Measurements from ENCODE around the gene TECPR1.
A peak's percentile ranks its signal among the peaks of the same experiment; 100 is the strongest.

Gene TECPR1

GRCh38 chr7:98189559-98189958, 62.5 kb downstream of the TECPR1 start:
- no peak for DNase-seq (ENCODE audit: low read depth)

- no peak for DNase-seq (ENCODE audit: low read depth)
Measured at GRCh38 chr7:98187138-98187502, 64.9 kb downstream of the TECPR1 start.

- DNase-seq (ENCODE audit: low read depth): no peak
Measured at GRCh38 chr7:98186452-98187137, 65.4 kb downstream of the TECPR1 start.

- no peak for DNase-seq (ENCODE audit: low read depth)
Measured at GRCh38 chr7:98185101-98185500, 66.9 kb downstream of the TECPR1 start.

GRCh38 chr7:98180751-98181150, 71.3 kb downstream of the TECPR1 start:
- DNase-seq (ENCODE audit: low read depth): no peak

- no peak for DNase-seq (ENCODE audit: low read depth)
Measured at GRCh38 chr7:98178762-98179490, 73.1 kb downstream of the TECPR1 start.

GRCh38 chr7:98178321-98178720, 73.7 kb downstream of the TECPR1 start:
- DNase-seq (ENCODE audit: low read depth): no peak

GRCh38 chr7:98177553-98177952, 74.5 kb downstream of the TECPR1 start:
- no peak for DNase-seq (ENCODE audit: low read depth)

GRCh38 chr7:98175260-98175940, 76.6 kb downstream of the TECPR1 start:
- DNase-seq (ENCODE audit: low read depth): no peak

GRCh38 chr7:98174334-98175259, 77.4 kb downstream of the TECPR1 start:
- DNase-seq (ENCODE audit: low read depth): no peak

GRCh38 chr7:98171449-98171848, 80.6 kb downstream of the TECPR1 start:
- no peak for DNase-seq (ENCODE audit: low read depth)

GRCh38 chr7:98170966-98171365, 81.1 kb downstream of the TECPR1 start:
- no peak for DNase-seq (ENCODE audit: low read depth)

- DNase-seq (ENCODE audit: low read depth): no peak
Measured at GRCh38 chr7:98168904-98169621, 83.0 kb downstream of the TECPR1 start.

DNA sequence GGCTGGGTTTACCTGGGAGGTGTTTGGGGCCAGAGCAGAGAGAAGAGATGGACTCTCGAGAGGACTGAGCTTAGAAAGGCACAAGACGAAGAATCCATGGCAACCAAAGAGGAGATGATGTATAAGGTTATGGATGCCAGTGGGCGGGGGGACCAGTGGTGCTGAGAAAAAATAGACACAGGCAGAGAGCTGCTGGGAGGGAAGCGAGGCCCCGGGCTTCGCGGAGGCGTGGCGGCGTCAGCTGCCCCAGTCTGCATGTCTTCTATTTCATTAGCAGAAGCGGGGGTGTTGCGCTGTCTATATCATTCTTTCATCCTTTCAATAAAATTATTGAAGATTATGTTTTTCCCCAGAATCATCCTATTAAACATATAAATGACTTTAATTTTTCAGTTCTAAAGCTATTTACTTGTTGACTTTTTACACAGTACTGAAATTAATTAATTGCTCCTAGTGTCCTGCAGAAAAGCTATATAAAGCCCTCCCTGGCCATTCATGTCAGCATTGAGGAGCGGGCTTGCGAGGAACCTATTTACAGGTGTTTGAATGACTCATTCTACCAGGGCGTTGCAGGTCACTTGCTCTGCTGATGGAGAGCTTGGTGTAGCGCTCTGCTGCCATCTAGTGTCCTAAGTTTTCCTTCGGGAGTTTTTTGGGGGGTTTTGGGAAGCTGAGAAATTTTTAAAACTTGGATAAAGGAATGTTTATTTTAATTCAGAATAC, 83.7 kb downstream of the TECPR1 start:
- peak; percentile 40 for DNase-seq (ENCODE audit: low read depth)

DNA sequence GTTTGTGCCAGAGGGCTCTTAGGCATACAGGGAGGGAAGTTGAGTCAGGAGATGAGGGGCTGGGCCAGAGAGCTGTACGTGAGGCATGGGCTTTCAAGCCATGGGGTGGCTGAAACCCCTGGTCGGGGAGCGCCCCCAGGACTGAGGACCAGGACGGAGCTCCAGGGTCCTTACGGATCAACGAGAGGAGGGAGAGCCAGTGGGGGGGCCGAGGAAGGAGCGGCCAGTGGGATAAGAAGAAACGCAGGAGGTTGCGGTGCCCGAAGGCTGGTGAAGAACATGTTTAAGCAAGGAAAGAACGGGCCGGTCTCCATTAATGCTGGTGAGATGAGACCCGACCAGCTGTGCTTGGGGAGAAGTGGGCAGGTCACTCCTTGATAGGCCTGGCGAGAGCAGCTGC, 84.4 kb downstream of the TECPR1 start:
- no peak for DNase-seq (ENCODE audit: low read depth)

DNA sequence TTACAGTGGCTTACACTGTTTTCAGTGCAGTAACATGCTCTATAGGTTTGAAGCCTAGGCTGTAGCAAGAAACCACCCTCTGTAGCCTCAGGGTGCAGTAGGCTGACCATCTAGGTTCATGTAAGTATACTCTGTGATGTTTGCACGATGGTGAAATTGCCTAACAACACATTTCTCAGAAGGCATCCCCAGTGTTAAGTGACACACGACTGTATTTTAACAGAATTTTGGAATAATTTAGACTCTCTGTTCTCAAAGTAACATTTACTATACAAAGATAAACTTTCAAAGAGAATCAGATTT, 85.4 kb downstream of the TECPR1 start:
- DNase-seq (ENCODE audit: low read depth): no peak

GRCh38 chr7:98165827-98166667, 86.0 kb downstream of the TECPR1 start:
- no peak for DNase-seq (ENCODE audit: low read depth)
